ENCODE measurements around the gene PODXL2. TPM values are rescaled to one million over a fixed set of nuclear protein-coding genes. Genes with fewer than 3 reads are reported as not detected.
"Not testable (repeated sequence)": the region's sequence is repeated elsewhere in the genome, so short reads cannot be mapped to it uniquely, and the experiment has no call there.

Gene PODXL2
- total RNA-seq, 4 donors from 2014 or later, result 2.1 to 5.5 (median 4.4) TPM

- peak overlapping the region in 3 of 4 donors; percentile 75 to 78 (median 77) for H3K27ac ChIP-seq
- DNase-seq, result no peak
- peak overlapping the region; percentile 48 to 68 (median 56) for H3K4me3 ChIP-seq
- WGBS, 2 donors, result 27 to 36% methylated on average over 5 to 10 of the region's 14 CpGs
- H3K27me3 ChIP-seq, result no peaks in the 10 kb centered on the region
- peaks cover 0 to 31% (median 3%) of the 10 kb centered on the region in 3 donors for H3K4me1 ChIP-seq
- H3K36me3 ChIP-seq, result peaks cover 0 to 26% (median 0%) of the 10 kb centered on the region in 3 donors
- intact Hi-C loops (cut with DNase I), result no loop called here
- TF ChIP-seq CTCF (IDR thresholded peaks at IDR 0.05) (no peak), POLR2A (IDR thresholded peaks at IDR 0.05) (no peak)
- no peaks in the 10 kb centered on the region for H3K9me3 ChIP-seq
These were observed 30.0 kb upstream of the PODXL2 start for GRCh38 chr3:127598841-127599570.

GRCh38 chr3:127600749-127601456 is 28.1 kb upstream of the PODXL2 start:
- peaks cover 0 to 44% (median 0%) of the 10 kb centered on the region in 3 donors for H3K36me3 ChIP-seq
- no peaks in the 10 kb centered on the region for H3K27me3 ChIP-seq
- TF ChIP-seq POLR2A (IDR thresholded peaks at IDR 0.05) (no peak), CTCF (IDR thresholded peaks at IDR 0.05) (no peak)
- no peak overlapping the region for H3K4me3 ChIP-seq
- DNase-seq, result no peak
- WGBS, 2 donors, result 75 to 79% methylated on average over 6 of the region's 6 CpGs
- intact Hi-C loops (cut with DNase I), result no loop called here
- H3K9me3 ChIP-seq, result no peaks in the 10 kb centered on the region
- H3K27ac ChIP-seq, result no peak overlapping the region
- peaks cover 0 to 31% (median 3%) of the 10 kb centered on the region in 3 donors for H3K4me1 ChIP-seq

- no peaks in the 10 kb centered on the region for H3K27me3 ChIP-seq
- peaks cover 0 to 75% (median 7%) of the 10 kb centered on the region in 3 donors for H3K36me3 ChIP-seq
- H3K27ac ChIP-seq, result no peak overlapping the region
- no peak for DNase-seq
- no peaks in the 10 kb centered on the region for H3K9me3 ChIP-seq
- intact Hi-C loops (cut with DNase I), result no loop called here
- 85 to 89% methylated on average over 7 of the region's 7 CpGs for WGBS, 2 donors
- H3K4me1 ChIP-seq, result peaks cover 0 to 12% (median 0%) of the 10 kb centered on the region in 3 donors
- H3K4me3 ChIP-seq, result no peak overlapping the region
- TF ChIP-seq POLR2A (IDR thresholded peaks at IDR 0.05), result no peak
- TF ChIP-seq CTCF (IDR thresholded peaks at IDR 0.05), result no peak
These were observed 24.9 kb upstream of the PODXL2 start for GRCh38 chr3:127604035-127604434.

GRCh38 chr3:127604546-127605165 is 24.3 kb upstream of the PODXL2 start:
- peaks cover 0 to 80% (median 7%) of the 10 kb centered on the region in 3 donors for H3K36me3 ChIP-seq
- intact Hi-C loops (cut with DNase I), result no loop called here
- no peak for TF ChIP-seq CTCF (IDR thresholded peaks at IDR 0.05)
- no peak for TF ChIP-seq POLR2A (IDR thresholded peaks at IDR 0.05)
- no peaks in the 10 kb centered on the region for H3K9me3 ChIP-seq
- H3K27me3 ChIP-seq, result no peaks in the 10 kb centered on the region
- no peak overlapping the region for H3K27ac ChIP-seq
- peaks cover 0 to 6% (median 0%) of the 10 kb centered on the region in 3 donors for H3K4me1 ChIP-seq
- 84 to 97% methylated on average over 15 to 31 of the region's 41 CpGs for WGBS, 2 donors
- H3K4me3 ChIP-seq, result no peak overlapping the region
- DNase-seq, result no peak

- intact Hi-C loops (cut with DNase I); H3K4me3 ChIP-seq; DNase-seq; H3K27ac ChIP-seq; H3K27me3 ChIP-seq; H3K4me1 ChIP-seq; H3K9me3 ChIP-seq: not testable (repeated sequence)
- H3K36me3 ChIP-seq, result peaks cover 0 to 84% (median 7%) of the 10 kb centered on the region in 3 donors
- WGBS, 2 donors, result 81 to 95% methylated on average over 7 of the region's 7 CpGs
These were observed 23.4 kb upstream of the PODXL2 start for GRCh38 chr3:127605547-127605946.
